22Rv1 (cell line): ENCODE measurements around the gene ING3.

Source experiments
- H3K27ac ChIP-seq: fragments of 450-650 bp; 2 replicates; pipeline ENCODE4 v1.5.1; 2017
- CTCF ChIP-seq: fragments of 450-650 bp; IDR thresholded peaks from 2 replicates; pipeline ENCODE4 v1.5.1; 2017; ENCODE audit warnings: mild to moderate bottlenecking
- ZFX ChIP-seq: fragments of 450-650 bp; IDR thresholded peaks from 2 replicates; pipeline ENCODE4 v1.6.1; 2017; ENCODE audit warnings: antibody characterized with exemption, borderline replicate concordance

The ING3 gene

GRCh38 chr7:121012919-121013318, 62.3 kb downstream of the ING3 start:
- TF ChIP-seq ZFX (no peak), CTCF (no peak)
- no peak overlapping the region for H3K27ac ChIP-seq

- TF ChIP-seq CTCF (no peak), ZFX (no peak)
- H3K27ac ChIP-seq = no peak overlapping the region
These were observed 65.0 kb downstream of the ING3 start for GRCh38 chr7:121015560-121015959.

GRCh38 chr7:121016966-121017365, 66.4 kb downstream of the ING3 start:
- no peak overlapping the region for H3K27ac ChIP-seq
- TF ChIP-seq CTCF = no peak
- no peak for TF ChIP-seq ZFX

- TF ChIP-seq ZFX (no peak), CTCF (no peak)
- H3K27ac ChIP-seq = no peak overlapping the region
These were observed 67.0 kb downstream of the ING3 start for GRCh38 chr7:121017586-121017985.

GRCh38 chr7:121019018-121019417, 68.4 kb downstream of the ING3 start:
- H3K27ac ChIP-seq = no peak overlapping the region
- TF ChIP-seq ZFX (no peak), CTCF (no peak)

- no peak overlapping the region for H3K27ac ChIP-seq
These were observed 69.8 kb downstream of the ING3 start for GRCh38 chr7:121020249-121020988.

More at GRCh38 chr7:121020249-121020988, 69.8 kb downstream of the ING3 start:
- TF ChIP-seq ZFX (no peak), CTCF (no peak)
